LNCAP (cell line): Measurements from ENCODE around the gene BCKDK.

Source experiments
- TF ChIP-seq, protein P1 (sequence below): fragments of 450-650 bp; IDR thresholded peaks from 2 replicates; pipeline ENCODE4 v1.5.1; 2017; ENCODE audit warnings: mild to moderate bottlenecking

Gene BCKDK

DNA sequence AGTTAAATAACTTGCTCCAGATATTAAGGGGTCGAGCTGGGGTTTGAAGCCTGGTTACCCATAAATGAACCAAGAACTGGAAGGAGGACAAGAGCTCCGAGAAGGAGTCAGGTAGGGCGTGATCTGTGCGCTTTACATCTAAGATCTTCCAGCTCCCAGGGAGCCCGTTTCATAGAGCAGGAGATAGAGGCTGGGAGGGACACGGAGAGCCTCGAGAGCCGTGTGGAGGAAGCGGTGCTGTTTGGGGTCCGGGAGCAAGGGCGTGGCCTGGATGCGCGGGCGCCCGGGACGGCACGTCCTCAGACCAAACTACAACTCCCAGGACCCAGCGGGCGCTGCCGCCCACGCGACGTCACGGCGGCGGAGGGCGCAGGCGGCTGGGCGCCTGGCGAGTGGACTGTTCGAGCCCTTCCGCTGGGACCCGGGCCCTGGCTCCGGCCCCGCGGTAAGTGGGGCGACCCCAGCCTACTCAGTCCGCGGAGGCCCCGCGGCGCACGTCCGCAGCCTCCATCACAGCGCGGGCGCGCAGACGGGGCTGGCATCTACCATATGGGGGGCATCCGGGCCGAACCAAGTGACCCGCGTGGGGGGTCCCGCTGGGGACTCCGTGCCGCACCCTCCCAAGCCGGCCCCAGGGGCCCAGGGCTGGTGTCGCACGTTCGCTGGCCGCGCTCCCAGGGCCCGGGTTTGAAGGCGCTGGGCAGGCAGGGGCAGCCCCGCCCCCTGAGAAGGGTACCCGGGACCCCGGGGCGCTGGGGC, at the start of gene BCKDK:
TSS of gene BCKDK (plus strand) at position 352 of the 759 bp plus-strand sequence. CDS start 838 bp downstream, outside the sequence.
- TF ChIP-seq, protein P1, sequence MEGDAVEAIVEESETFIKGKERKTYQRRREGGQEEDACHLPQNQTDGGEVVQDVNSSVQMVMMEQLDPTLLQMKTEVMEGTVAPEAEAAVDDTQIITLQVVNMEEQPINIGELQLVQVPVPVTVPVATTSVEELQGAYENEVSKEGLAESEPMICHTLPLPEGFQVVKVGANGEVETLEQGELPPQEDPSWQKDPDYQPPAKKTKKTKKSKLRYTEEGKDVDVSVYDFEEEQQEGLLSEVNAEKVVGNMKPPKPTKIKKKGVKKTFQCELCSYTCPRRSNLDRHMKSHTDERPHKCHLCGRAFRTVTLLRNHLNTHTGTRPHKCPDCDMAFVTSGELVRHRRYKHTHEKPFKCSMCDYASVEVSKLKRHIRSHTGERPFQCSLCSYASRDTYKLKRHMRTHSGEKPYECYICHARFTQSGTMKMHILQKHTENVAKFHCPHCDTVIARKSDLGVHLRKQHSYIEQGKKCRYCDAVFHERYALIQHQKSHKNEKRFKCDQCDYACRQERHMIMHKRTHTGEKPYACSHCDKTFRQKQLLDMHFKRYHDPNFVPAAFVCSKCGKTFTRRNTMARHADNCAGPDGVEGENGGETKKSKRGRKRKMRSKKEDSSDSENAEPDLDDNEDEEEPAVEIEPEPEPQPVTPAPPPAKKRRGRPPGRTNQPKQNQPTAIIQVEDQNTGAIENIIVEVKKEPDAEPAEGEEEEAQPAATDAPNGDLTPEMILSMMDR, result no peak

DNA sequence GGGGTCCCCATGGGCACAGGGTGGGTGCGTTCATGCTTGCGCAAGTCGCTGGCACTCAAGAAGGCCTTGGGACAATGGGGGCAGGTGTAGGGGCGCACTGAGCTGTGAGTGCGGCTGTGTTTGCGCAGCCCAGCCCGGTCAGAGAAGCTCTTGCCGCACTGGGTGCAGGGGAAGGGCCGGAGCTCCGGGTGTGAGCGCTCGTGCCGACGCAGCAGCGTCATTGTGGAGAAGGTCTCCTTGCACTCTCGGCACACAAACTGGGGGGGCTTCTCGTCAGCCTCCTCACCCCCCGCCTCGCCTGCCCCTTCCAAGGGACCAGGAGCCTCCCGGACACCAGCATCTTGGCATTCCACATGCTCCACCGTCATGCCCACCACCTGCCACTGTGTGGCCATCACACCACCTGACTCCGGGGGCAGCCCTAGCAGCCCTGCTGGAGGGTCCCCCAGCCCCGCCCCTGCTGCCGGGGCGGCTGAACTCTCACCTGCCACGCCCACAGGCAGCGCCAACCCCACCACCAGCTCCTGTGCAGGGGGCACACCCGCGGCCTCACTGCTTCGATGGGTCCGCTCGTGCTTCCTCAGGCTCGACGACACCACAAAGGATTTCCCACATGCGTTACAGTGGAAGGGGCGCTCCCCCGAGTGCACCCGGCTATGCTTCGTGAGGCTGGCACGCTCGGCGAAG, 46.9 kb upstream of the BCKDK start:
- TF ChIP-seq, protein P1, result no peak

DNA sequence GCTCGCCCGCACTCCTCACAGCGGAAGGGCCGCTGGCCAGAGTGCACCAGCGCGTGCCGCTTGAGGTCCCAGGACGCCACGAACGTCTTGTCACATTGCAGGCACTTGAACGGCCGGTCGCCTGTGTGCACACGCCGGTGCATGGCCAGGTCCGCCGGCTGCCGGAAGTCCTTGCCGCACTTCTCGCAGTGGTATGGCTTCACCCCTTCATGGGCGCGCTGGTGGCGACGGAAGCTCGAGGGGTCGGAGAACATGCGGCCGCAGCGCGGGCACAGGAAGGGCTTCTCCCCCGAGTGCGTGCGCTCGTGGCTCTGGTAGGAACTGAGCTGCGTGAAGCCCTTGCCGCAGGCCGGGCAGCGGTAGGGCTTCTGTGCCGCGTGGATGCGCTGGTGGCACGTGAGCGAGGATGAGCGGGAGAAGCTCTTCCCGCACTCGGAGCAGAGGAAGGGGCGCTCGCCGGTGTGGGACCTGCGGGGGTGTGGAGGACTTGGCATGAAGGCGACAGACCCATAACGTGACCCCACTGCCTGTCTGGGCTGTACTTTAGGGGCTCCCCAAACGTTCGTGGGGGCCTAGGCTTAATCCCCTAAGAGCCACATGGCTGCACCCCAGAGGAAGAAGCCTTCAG, 46.3 kb upstream of the BCKDK start:
- TF ChIP-seq, protein P1, result no peak

DNA sequence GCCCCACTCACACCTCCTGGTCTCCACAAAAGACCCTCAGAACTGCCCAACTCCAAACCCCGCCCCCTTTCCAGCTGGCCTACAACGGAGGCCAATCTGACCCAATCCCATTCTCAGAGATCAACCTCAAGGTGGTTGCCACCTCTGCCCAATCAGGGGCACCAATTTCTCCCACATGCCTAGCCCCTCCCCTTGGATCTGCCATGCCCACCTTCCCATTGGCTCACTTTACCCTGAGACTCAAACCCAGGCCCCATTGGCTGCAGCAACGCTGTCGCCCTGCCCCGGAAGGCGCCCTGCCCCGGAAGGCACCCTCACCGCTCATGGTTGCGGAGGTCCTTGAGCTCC, 44.7 kb upstream of the BCKDK start:
- TF ChIP-seq, protein P1, result no peak

DNA sequence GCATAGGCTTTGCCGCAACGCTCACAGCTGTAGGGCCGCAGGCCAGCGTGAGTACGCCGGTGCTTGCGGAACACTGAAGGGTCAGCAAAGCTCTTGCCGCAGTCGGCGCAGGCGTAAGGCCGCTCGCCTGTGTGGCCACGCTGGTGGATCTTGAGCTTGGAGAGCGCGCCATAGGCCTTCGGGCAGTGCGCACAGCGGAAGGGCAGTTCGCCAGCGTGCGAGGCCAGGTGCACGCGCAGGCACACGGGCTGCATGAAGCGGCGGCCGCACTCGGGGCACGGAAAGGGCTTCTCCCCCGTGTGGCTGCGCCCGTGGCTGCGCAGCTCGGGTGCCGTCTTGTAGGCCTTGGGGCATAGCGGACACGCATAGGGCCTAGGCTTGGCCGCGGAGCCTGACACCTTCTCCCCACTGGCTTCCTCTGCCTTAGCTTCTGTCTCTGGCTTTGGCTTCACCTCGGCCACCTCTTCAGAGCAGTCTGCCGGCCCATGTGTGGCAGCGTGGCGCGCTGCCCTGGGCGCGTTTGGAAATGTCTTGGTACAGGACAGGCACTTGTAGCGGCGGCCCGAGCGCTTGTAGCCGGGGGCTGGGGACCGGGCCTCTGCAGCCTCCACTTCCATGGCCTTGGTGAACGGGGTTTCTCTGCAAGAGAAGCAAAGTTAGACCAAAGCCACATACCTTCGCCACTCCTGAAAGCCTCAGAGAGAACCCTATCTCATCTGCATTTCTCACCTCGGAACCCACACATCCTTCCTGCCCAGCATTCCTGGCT, 44.2 kb upstream of the BCKDK start:
- TF ChIP-seq, protein P1, result no peak

DNA sequence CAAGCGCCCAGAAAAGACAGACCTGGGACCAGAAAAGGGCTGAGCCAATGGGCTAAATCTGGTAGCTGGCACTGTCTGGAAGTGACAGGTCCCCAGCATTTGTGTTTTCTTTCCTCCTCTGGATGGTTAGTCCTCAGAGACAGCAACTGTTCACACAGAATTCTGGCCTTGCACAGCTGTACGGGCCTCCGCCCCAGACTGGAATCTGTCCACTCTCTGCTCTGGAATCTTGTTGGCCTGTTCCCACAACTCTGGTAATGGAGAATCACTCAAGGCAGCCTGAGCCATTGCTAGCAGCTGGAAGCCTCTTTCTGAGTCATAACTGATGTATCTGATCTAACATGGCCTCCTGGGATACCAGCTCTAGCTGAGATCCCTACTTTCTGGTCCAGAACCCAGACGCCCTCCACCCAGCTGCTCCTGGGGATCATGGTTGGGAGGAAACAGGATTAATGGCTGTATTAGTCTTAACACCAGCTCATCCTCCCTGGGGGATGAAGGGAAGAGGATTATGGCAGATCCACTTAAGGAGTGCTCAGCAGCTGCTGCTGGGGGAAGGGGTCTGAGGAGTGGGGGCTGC, 43.2 kb upstream of the BCKDK start:
- TF ChIP-seq, protein P1, result no peak

DNA sequence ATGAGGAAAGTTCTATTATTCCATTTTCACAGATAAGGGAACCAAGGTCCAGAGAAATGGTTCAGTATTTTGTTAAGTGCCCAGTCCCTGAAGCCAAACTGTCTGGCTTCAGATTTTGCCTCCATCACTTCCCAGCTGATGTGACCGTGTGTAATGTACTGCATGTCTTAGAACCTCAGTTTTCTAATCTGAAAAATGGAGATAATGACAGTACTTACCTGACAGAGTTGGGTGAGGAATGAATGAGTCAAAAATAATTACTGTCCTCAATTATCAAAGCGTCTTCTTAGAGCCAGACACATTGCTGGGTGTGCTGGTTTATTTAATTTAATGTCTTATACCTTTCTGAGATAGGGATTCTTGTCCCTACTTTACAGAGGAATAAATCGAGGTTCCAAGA, 40.8 kb upstream of the BCKDK start:
- TF ChIP-seq, protein P1, result no peak
